HG03457 (cell line): Measurements from ENCODE around the gene GPRIN2.

ENCODE experiments used
- ATAC-seq: cut with Tn5 transposase; IDR thresholded peaks from one replicate; pipeline ENCODE4 v1.9.1; 2021; ENCODE audit warnings: moderate number of reproducible peaks; ENCODE audit not compliant: unreplicated experiment

Gene GPRIN2

DNA sequence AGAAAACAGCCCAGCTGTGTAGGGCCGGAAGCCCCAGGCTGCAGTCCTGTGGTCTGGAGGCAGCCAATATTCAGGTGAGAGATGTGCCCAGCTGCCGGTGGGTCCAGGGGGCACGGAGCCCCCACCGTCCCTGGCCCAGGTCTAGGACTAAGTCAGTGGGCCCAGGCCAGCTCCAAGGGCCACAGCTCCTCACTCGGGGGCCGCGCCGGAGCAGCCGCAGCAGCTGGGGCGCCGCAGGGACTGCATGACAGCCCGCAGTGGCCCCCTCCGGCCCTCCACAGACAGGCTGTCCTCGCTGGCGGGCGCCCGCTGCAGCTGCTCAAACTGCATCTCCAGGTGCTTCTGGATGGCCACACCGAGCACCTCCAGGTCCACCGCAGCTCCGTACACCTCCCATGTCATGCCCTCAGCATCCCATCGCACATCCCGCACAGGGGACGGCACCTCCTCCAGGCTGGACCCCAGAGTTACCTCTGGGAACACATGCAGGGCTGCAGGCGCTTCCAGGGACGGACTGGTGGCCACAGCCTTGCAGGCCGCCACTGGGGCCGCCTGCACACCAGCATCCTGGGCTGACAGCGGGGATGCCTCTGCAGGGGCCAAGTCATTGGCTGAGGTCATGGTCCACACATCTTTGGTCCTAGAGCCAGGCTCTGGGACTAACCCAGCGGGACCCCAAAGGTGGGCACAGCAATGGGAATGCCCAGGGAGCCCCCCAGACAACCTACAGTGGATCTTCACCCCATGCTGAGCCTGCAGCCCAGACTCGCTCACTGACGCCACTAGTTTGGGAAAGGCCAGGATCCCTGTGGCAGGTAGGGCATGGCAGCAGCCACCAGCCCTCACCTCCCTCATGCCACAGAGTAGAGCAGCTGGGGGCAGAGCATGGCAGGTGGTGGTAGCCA, 7.0 kb downstream of the GPRIN2 start:
- no peak for ATAC-seq

DNA sequence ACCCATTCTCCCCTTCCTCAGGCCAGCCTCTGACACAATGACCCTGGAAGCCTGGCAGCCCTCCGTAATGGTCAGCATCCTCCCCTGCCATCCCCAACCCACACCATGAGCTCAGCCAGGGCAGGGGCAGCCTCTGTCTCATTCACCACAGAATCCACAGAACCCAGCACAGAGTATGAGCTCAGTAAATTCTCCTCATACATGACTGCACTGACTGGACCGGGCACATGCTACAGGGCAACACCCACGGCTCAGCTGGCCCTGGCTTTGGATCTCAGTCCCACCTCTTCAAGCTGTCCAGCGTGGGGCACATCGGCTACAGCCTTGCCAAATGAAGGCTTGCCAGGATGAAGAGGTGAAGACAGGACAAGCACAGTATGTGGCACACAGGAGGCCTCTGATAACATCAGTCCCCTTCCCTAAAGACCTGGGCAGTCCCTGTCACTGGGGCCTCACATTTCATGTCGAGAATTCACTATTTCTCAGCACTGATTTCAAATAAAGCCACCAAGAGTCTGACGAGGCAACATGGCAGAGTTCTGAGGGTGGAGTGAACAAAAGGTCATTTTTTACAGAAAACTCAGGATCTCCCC, 7.9 kb downstream of the GPRIN2 start:
- no peak for ATAC-seq

DNA sequence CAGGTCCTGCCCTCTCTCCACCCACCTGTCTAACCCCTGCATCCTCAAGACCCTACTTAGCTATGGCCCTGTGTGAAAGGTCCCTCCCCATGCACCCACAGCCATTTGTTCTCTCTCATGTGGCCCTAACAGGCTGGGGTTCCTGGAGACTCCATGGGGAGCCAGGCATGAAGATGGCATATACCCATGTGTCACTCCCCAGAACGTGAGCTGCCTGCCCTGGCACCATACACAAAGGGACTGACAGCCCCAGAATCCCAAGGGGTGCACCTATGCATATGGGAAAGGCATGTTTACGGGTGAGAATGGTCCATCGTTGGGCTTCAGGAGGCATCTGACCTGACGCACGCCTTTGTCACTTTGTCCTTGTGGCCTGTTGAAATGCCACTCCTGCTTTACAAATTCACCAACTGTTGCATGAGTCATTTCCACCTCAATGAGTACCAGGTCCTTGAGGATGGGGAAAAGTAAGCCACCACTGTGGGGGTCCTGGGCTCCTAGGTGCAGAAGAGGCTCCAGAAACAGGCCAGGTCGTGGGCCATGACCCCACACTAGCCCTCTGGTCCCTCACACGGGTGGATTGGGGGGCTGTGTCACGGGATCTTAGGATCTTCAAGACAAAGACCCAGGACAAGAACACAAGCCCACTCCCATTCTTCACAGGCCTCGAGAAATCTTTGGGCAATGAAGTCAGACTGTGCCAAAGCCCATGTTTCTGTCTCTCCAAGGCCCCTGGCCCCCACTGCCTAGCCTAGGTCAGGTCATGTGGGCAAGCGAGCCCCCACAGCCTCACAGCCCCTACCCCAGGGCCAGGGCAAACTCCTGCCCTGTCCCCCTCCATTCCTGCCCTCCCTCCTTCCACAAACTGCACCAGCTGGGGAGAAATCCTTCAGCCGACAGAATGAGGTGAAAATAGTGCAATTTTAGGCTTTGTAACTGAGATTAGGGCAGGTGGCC, 8.6 kb downstream of the GPRIN2 start:
- ATAC-seq, result no peak

DNA sequence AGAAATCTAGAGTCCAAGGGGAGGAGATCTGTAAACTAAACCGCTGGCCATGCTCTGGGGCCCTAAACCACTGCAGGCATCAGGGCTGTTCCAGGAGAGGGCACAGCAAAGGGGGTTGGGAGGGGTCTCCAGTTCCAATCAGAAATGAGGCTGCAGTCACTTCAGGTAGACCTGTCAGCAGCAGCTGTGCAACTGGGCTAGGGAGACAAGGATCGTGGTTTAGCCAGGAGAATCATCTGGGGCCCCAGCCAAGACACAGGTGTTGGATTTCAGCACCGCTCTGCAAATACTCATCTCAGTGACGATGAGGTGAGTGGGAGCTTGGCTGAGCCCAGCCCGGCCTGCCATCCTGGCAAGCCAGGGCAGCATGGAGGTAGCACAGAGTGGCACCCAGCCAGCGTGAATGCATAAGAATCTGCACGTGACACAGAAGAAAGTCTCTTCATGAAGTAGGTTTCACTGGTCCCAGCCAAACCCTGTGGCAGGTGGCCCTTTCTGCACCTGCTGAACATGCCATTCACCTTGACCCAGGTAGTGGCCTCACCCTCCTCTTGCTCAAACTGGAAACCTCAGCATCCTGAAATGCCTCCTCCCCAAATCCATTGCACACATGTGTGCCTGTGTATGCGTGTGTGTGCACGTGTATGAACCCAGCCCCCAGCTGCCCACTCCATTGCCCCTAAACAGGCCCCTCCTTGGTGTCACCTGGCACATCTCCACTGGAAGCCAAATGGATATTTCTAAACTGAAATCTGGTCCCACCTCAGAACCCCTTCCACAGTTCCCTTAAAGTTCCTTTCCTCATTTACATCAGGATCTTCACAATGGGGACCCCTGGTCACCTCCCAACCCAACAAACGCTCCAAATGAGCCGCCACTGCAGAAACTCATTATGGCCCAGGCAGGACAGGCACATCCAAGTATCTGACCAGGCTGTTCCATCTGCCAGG, 9.6 kb downstream of the GPRIN2 start:
- ATAC-seq, result no peak

DNA sequence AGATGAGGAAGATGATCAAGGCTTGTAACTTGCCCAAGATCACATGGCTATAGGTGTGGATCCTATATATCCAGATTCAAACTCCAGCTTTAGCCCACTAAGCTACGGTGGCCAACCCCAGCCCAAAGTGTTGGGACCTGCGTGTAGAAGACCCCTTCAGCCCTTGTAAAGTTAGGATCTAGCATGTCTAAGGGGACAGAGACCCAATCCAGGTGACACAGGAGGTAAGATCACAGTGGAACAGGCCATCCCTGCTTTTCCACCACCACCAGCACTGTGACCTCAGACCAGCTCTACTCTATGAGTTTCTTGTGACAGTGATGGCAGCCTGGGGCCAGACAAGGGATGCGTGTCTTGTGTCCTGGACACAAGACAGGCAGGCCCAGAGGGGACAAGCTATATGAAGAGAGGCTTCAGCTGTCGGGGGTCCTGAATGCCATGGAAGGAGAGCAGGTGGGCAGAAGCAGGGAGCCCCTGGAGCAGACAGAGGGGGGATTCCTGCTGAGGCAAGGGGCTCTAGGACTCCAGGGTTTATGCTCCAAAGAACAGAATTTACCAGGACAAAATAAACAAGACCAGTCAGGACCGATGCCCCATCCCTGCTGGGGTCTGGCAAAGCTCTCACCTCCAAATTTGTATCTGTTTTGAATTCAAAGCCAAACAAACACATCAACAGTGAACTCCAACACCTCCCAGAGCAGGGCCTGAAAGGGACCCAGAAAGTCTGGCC, 10.4 kb downstream of the GPRIN2 start:
- no peak for ATAC-seq

DNA sequence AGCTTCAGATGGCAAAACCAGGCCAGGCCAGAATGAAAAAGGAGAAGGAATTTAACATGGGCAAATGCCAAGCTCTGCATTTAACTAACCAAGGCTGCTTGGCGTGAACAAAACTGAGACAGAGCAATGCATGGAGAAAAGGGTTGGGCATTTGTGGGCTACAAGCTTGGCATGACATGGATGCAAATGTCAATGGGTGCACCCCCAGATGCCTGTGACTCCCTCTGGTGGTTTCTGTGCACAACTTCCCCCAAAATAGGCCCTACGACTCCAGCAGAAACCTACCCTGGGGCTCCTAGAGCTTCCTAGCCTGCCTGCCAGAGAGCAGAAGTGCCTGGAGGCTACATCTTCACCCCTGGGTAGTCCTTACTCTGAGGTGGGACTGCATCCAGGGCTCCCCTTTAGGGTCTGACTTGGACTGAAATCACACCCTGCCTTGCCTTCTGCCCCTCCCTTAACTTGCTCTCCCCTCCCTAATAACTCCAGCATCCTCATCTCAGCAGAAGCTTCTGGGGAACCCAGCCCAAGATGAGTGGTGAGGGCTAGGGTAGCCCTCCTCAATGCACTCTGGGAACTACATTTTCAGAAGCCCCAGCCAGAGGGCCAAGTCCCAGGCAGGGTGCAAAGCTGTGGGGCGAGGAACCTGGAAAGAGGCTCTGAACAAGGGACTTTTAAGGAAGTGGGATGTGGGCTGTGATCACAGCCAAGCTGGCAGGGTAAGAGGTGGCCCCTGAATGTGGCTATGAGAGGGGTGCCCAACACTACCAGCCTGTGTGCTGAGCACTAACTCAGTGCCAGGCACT, 11.3 kb downstream of the GPRIN2 start:
- ATAC-seq, result no peak

DNA sequence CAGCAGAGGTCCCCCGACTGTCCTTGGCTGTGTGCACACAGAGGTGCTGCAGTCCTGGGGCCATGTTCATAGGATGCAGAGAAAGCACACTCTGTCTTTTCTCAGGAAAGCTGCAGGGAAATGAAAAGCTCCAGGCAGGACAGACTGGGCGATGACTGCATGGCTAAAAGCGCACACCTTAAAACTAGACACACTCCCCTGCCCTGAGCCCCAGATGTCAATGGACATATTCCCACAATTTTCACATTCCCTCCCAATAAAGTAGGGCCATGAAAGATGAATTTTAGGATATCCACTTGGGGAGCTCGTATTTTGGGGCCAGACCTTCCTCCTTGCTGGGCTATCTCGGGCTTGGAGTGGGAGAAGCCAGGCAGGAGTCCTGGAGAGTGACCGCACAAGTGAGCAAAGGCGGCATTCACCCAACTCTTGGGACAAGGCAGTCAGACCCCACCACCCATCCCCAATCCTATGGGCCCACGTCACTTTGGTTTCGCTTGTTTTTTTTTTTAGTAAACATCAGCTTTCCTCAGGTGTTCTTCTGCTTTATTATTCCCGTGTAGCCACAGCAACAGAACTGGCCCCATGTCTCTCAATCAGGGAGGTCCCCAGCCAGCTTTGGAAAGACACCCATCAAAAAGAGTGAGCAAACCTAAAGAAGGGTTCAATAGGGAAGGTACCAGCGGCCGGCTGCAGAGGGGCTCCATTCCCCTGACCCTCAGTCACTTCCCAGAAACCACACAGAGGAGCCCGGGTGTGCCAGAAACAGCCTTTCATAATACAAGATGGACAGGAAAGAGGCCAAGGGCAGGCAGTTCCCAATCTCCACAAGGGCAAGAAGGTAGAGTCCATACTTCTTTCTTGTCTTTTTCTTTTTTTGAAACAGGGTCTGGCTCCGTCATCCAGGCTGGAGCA, 12.7 kb downstream of the GPRIN2 start:
- no peak for ATAC-seq

DNA sequence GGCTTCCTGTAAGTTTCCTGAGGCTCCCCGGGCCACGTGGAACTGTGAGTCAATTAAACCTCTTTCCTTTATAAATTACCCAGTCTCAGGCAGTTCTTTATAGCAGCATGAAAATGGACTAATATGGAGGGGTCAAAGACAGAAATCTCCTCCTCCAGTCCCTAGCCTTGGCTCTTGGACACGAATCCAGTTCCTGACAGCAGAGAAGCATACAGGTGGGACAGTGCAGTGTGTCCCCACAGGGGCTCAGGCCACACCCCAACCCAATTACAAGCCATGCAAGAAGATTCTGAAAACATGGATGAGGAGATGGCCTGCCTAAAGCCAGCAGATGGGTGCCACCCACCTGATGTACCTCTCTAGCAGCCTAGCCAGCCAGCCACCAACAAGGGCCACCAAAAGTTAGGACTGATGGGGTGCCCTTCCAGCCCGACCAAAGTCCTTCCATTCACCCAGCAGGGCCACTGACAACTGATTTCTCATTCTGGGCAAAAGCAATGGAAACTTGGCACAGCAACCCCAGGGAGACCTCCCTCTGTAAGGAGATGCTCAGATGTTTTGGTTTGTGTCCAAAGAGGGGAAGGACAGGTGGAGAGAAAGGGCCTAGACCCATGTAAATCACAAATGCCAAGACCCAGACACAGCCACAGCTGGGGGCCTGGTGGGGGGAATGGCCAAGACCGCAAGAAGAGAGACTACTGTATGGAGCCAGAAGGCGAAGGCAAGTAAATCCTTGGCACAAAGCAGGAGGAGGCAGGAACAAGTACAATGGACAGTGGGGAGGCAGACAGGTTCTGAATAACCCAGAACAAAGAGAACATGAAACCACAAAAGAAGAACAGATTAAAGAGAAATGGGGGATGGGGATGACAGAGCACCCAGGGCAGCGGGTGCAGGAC, 13.6 kb downstream of the GPRIN2 start:
- no peak for ATAC-seq

DNA sequence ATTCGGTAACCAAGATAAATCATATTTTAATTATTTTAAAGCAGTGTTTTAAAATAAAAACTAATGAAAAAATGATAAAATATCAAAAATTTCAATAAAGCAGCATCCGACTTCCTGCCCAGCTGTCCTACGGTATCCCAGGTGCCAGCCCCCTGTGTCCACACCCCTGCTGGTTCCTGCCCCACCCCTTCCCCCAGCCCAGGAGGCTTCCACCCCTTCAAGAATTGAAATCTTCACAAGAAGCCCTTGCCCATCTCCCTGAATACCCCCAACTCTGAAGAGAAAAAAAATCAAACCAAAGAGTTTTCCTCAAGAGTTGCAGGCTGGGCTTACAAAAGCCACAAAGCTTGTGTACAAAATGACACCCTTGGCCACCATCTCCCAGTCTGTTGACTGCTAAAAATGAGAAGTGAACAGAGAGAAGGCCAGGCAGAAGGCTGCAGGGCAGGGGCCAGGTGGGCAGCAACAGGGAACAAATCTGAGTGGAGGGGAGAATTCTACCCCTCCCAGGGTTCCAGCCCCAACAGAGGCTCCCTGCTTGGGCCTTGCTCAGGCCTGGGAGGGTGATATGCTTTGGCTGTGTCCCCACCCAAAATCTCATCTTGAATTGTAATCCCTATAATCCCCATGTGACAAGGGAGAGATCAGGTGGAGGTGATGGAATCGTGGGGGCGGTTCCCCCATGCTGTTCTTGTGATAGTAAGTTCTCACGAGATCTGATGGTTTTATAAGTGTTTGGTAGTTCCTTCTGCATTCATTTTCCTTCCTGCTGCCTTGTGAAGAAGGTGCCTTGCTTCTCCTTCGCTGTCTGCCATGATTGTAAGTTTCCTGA, 14.5 kb downstream of the GPRIN2 start:
- no peak for ATAC-seq

DNA sequence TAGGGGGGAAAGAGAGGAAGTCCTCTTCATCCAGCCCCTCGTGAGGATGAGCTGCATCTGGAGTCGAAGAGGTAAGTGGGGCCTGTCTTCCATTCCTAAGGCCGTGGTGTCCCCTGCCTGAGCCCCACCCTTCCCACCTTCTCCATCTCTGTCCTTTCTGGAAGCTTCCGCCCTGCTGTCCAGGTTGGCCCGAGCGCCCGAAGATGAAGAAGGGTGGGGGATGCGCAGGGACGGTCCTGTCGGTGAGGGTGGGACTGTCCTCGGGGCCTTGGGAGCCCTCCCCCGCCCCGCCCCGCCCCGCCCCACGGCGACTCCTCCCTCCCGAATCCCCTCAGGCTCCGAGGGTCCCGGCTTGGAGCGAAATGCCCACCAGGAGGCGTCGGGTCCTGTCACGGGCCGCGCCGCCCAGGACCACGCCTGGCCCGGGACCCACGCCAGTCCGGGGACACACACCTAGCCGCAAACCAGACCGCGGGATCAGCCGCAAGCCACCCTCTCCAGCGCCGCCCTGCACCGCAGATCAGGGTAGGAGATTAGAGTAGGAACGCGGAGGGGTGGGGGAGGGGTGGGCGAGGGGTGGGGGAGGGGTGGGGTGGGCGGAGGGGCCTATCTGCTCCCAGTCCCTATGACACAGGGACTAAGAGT, 15.3 kb downstream of the GPRIN2 start:
- ATAC-seq, result no peak

DNA sequence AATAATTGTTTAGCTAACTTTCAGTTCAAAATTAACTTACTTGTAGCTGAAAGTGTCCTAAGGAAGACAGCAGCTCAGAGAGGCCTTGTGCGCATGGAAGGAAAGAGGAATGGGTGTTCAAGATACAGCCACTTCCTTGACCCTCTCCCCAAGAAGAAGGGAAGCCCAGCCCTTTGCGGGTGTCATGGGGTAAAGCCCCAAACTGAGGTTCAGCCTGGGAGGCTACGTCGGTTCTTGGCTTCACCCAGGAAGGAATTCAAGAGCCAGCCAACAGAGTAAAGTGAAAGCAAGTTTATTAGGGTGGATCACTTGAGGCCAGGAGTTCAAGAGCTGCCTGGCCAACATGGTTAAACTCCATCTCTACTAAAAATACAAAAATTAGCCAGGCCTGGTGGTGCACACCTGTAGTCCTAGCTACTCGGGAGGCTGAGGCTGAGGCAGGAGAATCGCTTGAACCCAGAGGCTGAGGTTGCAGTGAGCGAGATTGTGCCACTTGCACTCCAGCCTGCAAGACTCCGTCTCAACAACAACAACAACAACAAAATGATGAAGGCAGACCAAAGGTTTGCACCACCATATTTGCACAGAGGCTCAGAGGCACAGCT, 15.9 kb downstream of the GPRIN2 start:
- no peak for ATAC-seq

DNA sequence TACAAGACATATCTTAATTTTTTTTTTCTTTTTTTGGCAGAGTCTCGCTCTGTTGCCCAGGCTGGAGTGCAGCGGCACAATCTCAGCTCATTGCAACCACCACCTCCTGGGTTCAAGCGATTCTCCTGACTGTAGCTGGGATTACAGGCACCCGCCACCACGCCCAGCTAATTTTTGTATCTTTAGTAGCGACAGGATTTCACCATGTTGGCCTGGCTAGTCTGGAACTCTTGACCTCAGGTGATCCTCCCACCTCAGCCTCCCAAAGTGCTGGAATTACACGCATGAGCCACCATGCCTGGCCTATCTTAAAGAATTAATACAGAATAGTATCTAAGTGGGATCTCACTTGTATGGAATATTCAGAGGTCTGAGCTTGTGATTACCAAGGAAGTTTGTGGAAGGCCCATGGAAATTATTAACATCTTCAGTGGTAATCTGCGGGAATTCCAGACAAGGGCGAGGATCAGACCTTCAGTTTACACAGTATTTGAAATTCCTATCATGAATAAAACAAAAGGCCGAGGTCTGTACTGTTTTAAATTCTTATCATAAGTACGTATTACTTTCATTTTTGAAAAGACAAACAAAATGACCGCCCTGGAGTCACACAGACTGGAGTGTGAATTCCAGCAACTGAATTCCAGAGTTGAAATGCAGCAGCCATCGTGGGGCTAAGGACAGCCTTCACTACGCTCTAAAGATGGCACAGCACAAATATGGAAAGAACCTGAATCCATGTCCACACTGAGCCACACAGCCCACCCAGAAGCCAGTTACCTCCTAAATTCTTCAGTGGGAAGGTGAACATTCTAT, 16.7 kb downstream of the GPRIN2 start:
- no peak for ATAC-seq

DNA sequence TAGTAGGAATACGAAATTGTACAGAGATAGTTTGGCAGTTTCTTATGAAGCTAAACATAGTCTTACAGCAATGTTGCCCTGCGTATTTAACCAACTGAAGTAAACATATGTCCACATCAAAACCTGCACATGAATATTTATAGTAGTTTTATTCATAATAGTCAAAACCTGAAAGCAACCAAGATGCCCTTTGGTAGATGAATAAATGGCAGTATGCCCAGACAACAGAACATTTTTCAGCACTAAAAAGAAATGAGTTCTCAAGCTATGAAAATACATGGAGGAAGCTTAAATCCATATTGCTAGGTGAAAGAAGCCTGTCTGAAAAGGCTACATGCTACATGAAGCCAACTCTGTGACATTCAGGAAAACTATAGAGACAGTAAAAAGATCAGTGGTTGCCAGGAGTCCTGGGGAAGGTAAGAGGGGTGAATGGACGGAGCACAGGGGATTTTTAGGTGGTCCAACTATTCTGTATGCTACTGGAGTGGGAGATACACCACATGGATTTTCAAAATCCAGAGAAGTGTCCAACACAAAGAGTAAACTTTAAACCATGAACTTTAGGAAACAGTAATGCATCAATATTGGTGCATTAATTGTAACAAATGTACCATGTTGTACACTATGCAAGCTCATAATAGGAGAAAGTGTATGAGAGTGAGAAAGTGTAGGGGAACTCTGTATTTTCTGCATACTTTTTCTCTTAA, 17.6 kb downstream of the GPRIN2 start:
- ATAC-seq, result no peak
